IMR-90 (cell line): ENCODE results near the gene DIP2C. TPM values are rescaled to one million over a fixed set of nuclear protein-coding genes. Genes with fewer than 3 reads are reported as not detected.

ENCODE experiments used
- ATAC-seq: fragments of 200-7000 bp; cut with Tn5 transposase; 2 replicates; pipeline ENCODE4 v1.9.1; 2020; ENCODE audit warnings: low read depth, mild to moderate bottlenecking, moderate library complexity
- BruUV-seq: library from RNA; stranded (reverse); fragments of 400-500 nt; replicated peaks from 2 replicates; lab custom pipeline; 2021; lab: Mats Ljungman, UMichigan
- CTCF ChIA-PET: fragments of 300-600 bp; formaldehyde crosslinking; extraction: SDS; loops from one replicate; lab custom pipeline; 2021; ENCODE audit warnings: antibody characterized with exemption; lab: Yijun Ruan, JAX
- POLR2A ChIA-PET: fragments of 300-600 bp; sonication (Branson Sonifier 250); formaldehyde crosslinking; loops from one replicate; lab custom pipeline; 2022; ENCODE audit warnings: antibody characterized with exemption; ENCODE audit not compliant: unreplicated experiment; lab: Charles Lee
- DNase-seq: peaks from one replicate; pipeline ENCODE4 v3.0.0; 2013
- H2AFZ ChIP-seq: replicated peaks from 2 replicates; pipeline ENCODE3; 2013; ENCODE audit warnings: low read length, mild to moderate bottlenecking; ENCODE audit not compliant: poor library complexity
- H2AK5ac ChIP-seq: 2 replicates; pipeline ENCODE4 v1.6.1; 2013; ENCODE audit warnings: low read depth, low read length, inconsistent platforms
- H2AK9ac ChIP-seq: replicated peaks from 2 replicates; pipeline ENCODE3; 2013; ENCODE audit warnings: mild to moderate bottlenecking, low read depth, low read length, moderate library complexity; ENCODE audit not compliant: poor library complexity
- H2BK120ac ChIP-seq: 2 replicates; pipeline ENCODE4 v1.6.1; 2013; ENCODE audit warnings: low read depth, low read length, inconsistent platforms
- H2BK15ac ChIP-seq: 3 replicates; pipeline ENCODE4 v1.6.1; 2013; ENCODE audit warnings: low read depth, low read length, inconsistent platforms
- H2BK20ac ChIP-seq: 2 replicates; pipeline ENCODE4 v1.6.1; 2013; ENCODE audit warnings: low read depth, mild to moderate bottlenecking, inconsistent platforms, low read length, moderate library complexity
- H2BK5ac ChIP-seq: 2 replicates; pipeline ENCODE4 v1.6.1; 2013; ENCODE audit warnings: mild to moderate bottlenecking, low read depth, low read length, inconsistent platforms; ENCODE audit not compliant: poor library complexity, severe bottlenecking
- H3K14ac ChIP-seq: replicated peaks from 2 replicates; pipeline ENCODE4 v1.6.1; 2013; ENCODE audit warnings: low read depth, low read length, inconsistent platforms
- H3K18ac ChIP-seq: 2 replicates; pipeline ENCODE4 v1.6.1; 2013; ENCODE audit warnings: low read depth, low read length, control low read depth
- H3K23ac ChIP-seq: 2 replicates; pipeline ENCODE4 v1.6.1; 2013; ENCODE audit warnings: low read depth, low read length, inconsistent platforms
- H3K27ac ChIP-seq: 2 replicates; pipeline ENCODE4 v1.5.1; 2013; ENCODE audit warnings: mild to moderate bottlenecking, control low read depth, low read length; ENCODE audit not compliant: insufficient read depth
- H3K27me3 ChIP-seq: 2 replicates; pipeline ENCODE4 v1.6.1; 2013; ENCODE audit warnings: low read length; ENCODE audit not compliant: control insufficient read depth, insufficient read depth
- H3K36me3 ChIP-seq: 2 replicates; pipeline ENCODE4 v1.6.1; 2013; ENCODE audit warnings: low read length, mixed read lengths; ENCODE audit not compliant: control insufficient read depth, insufficient read depth
- H3K4ac ChIP-seq: 2 replicates; pipeline ENCODE4 v1.6.1; 2013; ENCODE audit warnings: low read depth, low read length, inconsistent platforms
- H3K4me1 ChIP-seq: 2 replicates; pipeline ENCODE4 v1.6.1; 2013; ENCODE audit warnings: low read length, mixed read lengths; ENCODE audit not compliant: control insufficient read depth, insufficient read depth
- H3K4me2 ChIP-seq: 2 replicates; pipeline ENCODE4 v1.6.1; 2013; ENCODE audit warnings: low read depth, mild to moderate bottlenecking, control low read depth, low read length, moderate library complexity
- H3K4me3 ChIP-seq: 2 replicates; pipeline ENCODE4 v1.5.1; 2013; ENCODE audit warnings: low read depth, mild to moderate bottlenecking, control low read depth, low read length, moderate library complexity; ENCODE audit not compliant: insufficient read depth
- H3K56ac ChIP-seq: 2 replicates; pipeline ENCODE4 v1.6.1; 2013; ENCODE audit warnings: low read length, inconsistent platforms; ENCODE audit not compliant: insufficient read depth; ENCODE audit errors: extremely low read depth
- H3K79me1 ChIP-seq, 2 experiments: 2 replicates each; pipeline ENCODE4 v1.6.1; 2013; ENCODE audit warnings: low read length in 2 of 2, inconsistent platforms in 1 of 2, low read depth in 1 of 2
- H3K9ac ChIP-seq: 2 replicates; pipeline ENCODE4 v1.6.1; 2013; ENCODE audit warnings: low read depth, low read length, control low read depth
- H3K9me1 ChIP-seq: 2 replicates; pipeline ENCODE4 v1.6.1; 2013; ENCODE audit warnings: low read length, inconsistent platforms; ENCODE audit not compliant: insufficient read depth
- H3K9me3 ChIP-seq: 2 replicates; pipeline ENCODE4 v1.6.1; 2013; ENCODE audit warnings: low read length; ENCODE audit not compliant: control insufficient read depth, insufficient read depth
- H4K20me1 ChIP-seq: 2 replicates; pipeline ENCODE4 v1.6.1; 2013; ENCODE audit warnings: low read length, inconsistent platforms; ENCODE audit not compliant: insufficient read depth
- H4K5ac ChIP-seq: 2 replicates; pipeline ENCODE4 v1.6.1; 2013; ENCODE audit warnings: mild to moderate bottlenecking, low read depth, low read length, control low read depth
- H4K8ac ChIP-seq, 2 experiments: 2 replicates each; pipeline ENCODE4 v1.6.1; 2013; ENCODE audit warnings: low read depth in 2 of 2, low read length in 2 of 2, control low read depth in 1 of 2, inconsistent platforms in 1 of 2
- H4K91ac ChIP-seq: 2 replicates; pipeline ENCODE4 v1.6.1; 2013; ENCODE audit warnings: low read depth, low read length, inconsistent platforms; ENCODE audit not compliant: insufficient read depth
- BHLHE40 ChIP-seq: fragments of 150-350 bp; IDR thresholded peaks from 2 replicates; pipeline ENCODE4 v1.6.1; 2016; ENCODE audit warnings: mild to moderate bottlenecking, low read depth, low read length
- CHD1 ChIP-seq: IDR thresholded peaks from 2 replicates; pipeline ENCODE4 v1.6.1; 2012; ENCODE audit warnings: low read depth, low read length, improper control_type of control experiment
- CTCF ChIP-seq: conservative IDR thresholded peaks from 2 replicates; pipeline ENCODE4 v1.5.1; 2012; ENCODE audit warnings: mild to moderate bottlenecking, low read depth, low read length, improper control_type of control experiment
- FOS ChIP-seq: fragments of 150-350 bp; IDR thresholded peaks from 2 replicates; pipeline ENCODE4 v1.6.1; 2016; ENCODE audit warnings: low read depth, low read length
- MAFK ChIP-seq: IDR thresholded peaks from 2 replicates; pipeline ENCODE4 v1.6.1; 2012; ENCODE audit warnings: low read depth, low read length, improper control_type of control experiment
- MAZ ChIP-seq: IDR thresholded peaks from 2 replicates; pipeline ENCODE4 v1.6.1; 2012; ENCODE audit warnings: low read depth, mild to moderate bottlenecking, low read length, improper control_type of control experiment, moderate library complexity, borderline replicate concordance
- NFE2L2 ChIP-seq: fragments of 150-350 bp; IDR thresholded peaks from 2 replicates; pipeline ENCODE4 v1.6.1; 2016; ENCODE audit warnings: low read depth, mild to moderate bottlenecking, low read length
- POLR2A ChIP-seq: IDR thresholded peaks from 2 replicates; pipeline ENCODE4 v1.6.1; 2012; ENCODE audit warnings: mild to moderate bottlenecking, low read depth, low read length
- RAD21 ChIP-seq: IDR thresholded peaks from 2 replicates; pipeline ENCODE4 v1.6.1; 2012; ENCODE audit warnings: low read length, improper control_type of control experiment
- RCOR1 ChIP-seq: IDR thresholded peaks from 2 replicates; pipeline ENCODE4 v1.6.1; 2012; ENCODE audit warnings: mild to moderate bottlenecking, low read length, improper control_type of control experiment; ENCODE audit not compliant: insufficient replicate concordance
- RFX5 ChIP-seq: IDR thresholded peaks from 2 replicates; pipeline ENCODE4 v1.8.0; 2012; ENCODE audit warnings: low read depth, mild to moderate bottlenecking, low read length, moderate library complexity
- WGBS, 2 experiments: methylation state at CpG; one replicate each; pipeline versions ENCODE4 v1.1.5 to v1.1.7; 2013; ENCODE audit warnings: missing lambda C conversion rate in 2 of 2; ENCODE audit not compliant: insufficient read length in 1 of 2; ENCODE audit errors: extremely low coverage in 2 of 2; 5-methylcytosine and 5-hydroxymethylcytosine counted together
- dilution Hi-C: fragments of 300-500 bp; cut with HindIII; formaldehyde crosslinking; loops from one replicate; pipeline ENCODE4 v1.14.3; 2018; ENCODE audit warnings: low sequenced_read_pairs; ENCODE audit not compliant: unreplicated experiment
- in situ Hi-C: fragments of 300-500 bp; cut with MboI; formaldehyde crosslinking; loops from 3 replicates; pipeline ENCODE4 v1.14.3; 2019; ENCODE audit warnings: low sequenced_read_pairs, inconsistent platforms, mixed read lengths
- intact Hi-C: fragments of 100-400 bp; cut with micrococcal nuclease; formaldehyde crosslinking; loops from 2 replicates; pipeline ENCODE4 v1.10.0; 2022
- polyA plus RNA-seq, 3 experiments: library from polyadenylated mRNA; depleted of rRNA; stranded (reverse); fragments of >200 nt; gene quantifications; 2 replicates each; pipeline ENCODE4 v1.2.3, GENCODE V29; 2012; ENCODE audit warnings: low replicate concordance in 1 of 3
- total RNA-seq: library from RNA; depleted of rRNA; stranded (reverse); fragments of >200 nt; gene quantifications from 2 replicates; pipeline ENCODE4 v1.2.3, GENCODE V29; 2012
- TF ChIP-seq, protein P1 (sequence below): fragments of 150-350 bp; IDR thresholded peaks from 2 replicates; pipeline ENCODE4 v1.6.1; 2016; ENCODE audit warnings: low read depth, mild to moderate bottlenecking, low read length, moderate library complexity, borderline replicate concordance

DIP2C gene
- total and polyA plus RNA-seq, 2 of the 4 experiments (the other 2 are of a cell fraction), result 8.6 to 17.3 TPM

GRCh38 chr10:673492-673891 lies 16.0 kb downstream of the DIP2C start:
- H3K9me3 ChIP-seq, result no peaks in the 10 kb centered on the region
- ATAC-seq (no peak), DNase-seq (no peak)
- ChIA-PET POLR2A (no interaction called here), CTCF (no interaction called here)
- no CpG with 5 or more reads among the region's 9 CpGs for WGBS, 2 experiments
- no peak overlapping the region for H2BK120ac ChIP-seq
- intact Hi-C loops, result no loop called here
- peaks cover 13% of the 10 kb centered on the region for H3K4me1 ChIP-seq
- no peak overlapping the region for H3K14ac ChIP-seq
- H2AK9ac ChIP-seq, result no peak overlapping the region
- H3K4me2 ChIP-seq, result no peak overlapping the region
- no peak overlapping the region for H3K18ac ChIP-seq
- dilution Hi-C loops, result no loop called here
- no peak overlapping the region for H2BK20ac ChIP-seq
- no peak overlapping the region for H3K4ac ChIP-seq
- in situ Hi-C loops, result no loop called here
- H4K91ac ChIP-seq, result no peak overlapping the region
- H3K56ac ChIP-seq, result no peak overlapping the region
- peaks cover 9% of the 10 kb centered on the region for H3K9me1 ChIP-seq
- H2BK5ac ChIP-seq, result no peak overlapping the region
- no TSS peak for BruUV-seq
- H3K9ac ChIP-seq, result no peak overlapping the region
- H3K27ac ChIP-seq, result no peak overlapping the region
- no peak overlapping the region for H3K23ac ChIP-seq
- H2BK15ac ChIP-seq, result no peak overlapping the region
- no peak overlapping the region for H2AK5ac ChIP-seq
- H4K8ac ChIP-seq, result no peak overlapping the region
- H4K20me1 ChIP-seq, result peaks cover 79% of the 10 kb centered on the region
- H4K5ac ChIP-seq, result no peak overlapping the region
- no peaks in the 10 kb centered on the region for H3K27me3 ChIP-seq
- no peaks in the 10 kb centered on the region for H3K36me3 ChIP-seq
- no peak overlapping the region for H2AFZ ChIP-seq
- H3K4me3 ChIP-seq, result no peak overlapping the region
- TF ChIP-seq POLR2A (no peak), RCOR1 (no peak), CHD1 (no peak), RAD21 (no peak), MAZ (no peak), BHLHE40 (no peak), FOS (no peak), NFE2L2 (no peak), RFX5 (no peak), CTCF (no peak), MAFK (no peak)
- TF ChIP-seq, protein P1, sequence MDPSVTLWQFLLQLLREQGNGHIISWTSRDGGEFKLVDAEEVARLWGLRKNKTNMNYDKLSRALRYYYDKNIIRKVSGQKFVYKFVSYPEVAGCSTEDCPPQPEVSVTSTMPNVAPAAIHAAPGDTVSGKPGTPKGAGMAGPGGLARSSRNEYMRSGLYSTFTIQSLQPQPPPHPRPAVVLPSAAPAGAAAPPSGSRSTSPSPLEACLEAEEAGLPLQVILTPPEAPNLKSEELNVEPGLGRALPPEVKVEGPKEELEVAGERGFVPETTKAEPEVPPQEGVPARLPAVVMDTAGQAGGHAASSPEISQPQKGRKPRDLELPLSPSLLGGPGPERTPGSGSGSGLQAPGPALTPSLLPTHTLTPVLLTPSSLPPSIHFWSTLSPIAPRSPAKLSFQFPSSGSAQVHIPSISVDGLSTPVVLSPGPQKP, result no peak
- peaks cover 21 to 64% of the 10 kb centered on the region in 2 experiments for H3K79me1 ChIP-seq
